Measurements from ENCODE around the gene PIF1.

The PIF1 gene

DNA sequence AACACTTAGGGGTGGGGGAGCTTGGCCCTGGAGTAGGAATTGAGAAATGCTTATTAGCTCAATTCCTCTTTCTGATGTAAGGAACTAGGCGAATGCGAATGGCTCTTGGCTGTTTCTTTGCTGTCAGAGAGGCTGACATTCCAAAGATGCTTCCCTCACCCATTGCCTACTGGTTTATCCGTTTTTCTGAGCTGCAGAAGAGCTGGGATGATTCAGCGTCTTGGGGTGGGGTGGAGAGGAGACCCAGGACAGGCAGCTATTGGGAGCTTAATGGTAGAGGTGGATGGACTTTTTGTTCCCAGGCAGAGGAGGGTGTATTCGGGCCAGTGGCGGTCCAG is 26.0 kb upstream of the PIF1 start:
- Histone ChIP-seq H2AFZ (ENCODE audit: low read depth) (no peak overlapping the region), H3K4me3 (IDR thresholded peaks at IDR 0.05; ENCODE audit: insufficient read depth, low read depth, low read length) (no peak overlapping the region), H3K27ac (no peak overlapping the region), H3K4me2 (no peak overlapping the region), H3K4me1 (ENCODE audit: low read depth, poor library complexity, severe bottlenecking) (peaks cover 2% of the 10 kb centered on the region), H3K9ac (no peak overlapping the region), H3K27me3 (ENCODE audit: insufficient read depth, low read depth) (no peaks in the 10 kb centered on the region), H4K20me1 (ENCODE audit: insufficient read depth) (no peaks in the 10 kb centered on the region), H3K79me2 (ENCODE audit: insufficient read depth, low read depth) (0 out of 2 replicates have a peak, but pooled peaks cover 6% of the 10 kb centered on the region), H3K36me3 (ENCODE audit: insufficient read depth) (no peaks in the 10 kb centered on the region)
- TF ChIP-seq, protein P1, sequence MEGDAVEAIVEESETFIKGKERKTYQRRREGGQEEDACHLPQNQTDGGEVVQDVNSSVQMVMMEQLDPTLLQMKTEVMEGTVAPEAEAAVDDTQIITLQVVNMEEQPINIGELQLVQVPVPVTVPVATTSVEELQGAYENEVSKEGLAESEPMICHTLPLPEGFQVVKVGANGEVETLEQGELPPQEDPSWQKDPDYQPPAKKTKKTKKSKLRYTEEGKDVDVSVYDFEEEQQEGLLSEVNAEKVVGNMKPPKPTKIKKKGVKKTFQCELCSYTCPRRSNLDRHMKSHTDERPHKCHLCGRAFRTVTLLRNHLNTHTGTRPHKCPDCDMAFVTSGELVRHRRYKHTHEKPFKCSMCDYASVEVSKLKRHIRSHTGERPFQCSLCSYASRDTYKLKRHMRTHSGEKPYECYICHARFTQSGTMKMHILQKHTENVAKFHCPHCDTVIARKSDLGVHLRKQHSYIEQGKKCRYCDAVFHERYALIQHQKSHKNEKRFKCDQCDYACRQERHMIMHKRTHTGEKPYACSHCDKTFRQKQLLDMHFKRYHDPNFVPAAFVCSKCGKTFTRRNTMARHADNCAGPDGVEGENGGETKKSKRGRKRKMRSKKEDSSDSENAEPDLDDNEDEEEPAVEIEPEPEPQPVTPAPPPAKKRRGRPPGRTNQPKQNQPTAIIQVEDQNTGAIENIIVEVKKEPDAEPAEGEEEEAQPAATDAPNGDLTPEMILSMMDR (conservative IDR thresholded peaks at IDR 0.05; ENCODE audit: low read depth, low read length) = no peak

DNA sequence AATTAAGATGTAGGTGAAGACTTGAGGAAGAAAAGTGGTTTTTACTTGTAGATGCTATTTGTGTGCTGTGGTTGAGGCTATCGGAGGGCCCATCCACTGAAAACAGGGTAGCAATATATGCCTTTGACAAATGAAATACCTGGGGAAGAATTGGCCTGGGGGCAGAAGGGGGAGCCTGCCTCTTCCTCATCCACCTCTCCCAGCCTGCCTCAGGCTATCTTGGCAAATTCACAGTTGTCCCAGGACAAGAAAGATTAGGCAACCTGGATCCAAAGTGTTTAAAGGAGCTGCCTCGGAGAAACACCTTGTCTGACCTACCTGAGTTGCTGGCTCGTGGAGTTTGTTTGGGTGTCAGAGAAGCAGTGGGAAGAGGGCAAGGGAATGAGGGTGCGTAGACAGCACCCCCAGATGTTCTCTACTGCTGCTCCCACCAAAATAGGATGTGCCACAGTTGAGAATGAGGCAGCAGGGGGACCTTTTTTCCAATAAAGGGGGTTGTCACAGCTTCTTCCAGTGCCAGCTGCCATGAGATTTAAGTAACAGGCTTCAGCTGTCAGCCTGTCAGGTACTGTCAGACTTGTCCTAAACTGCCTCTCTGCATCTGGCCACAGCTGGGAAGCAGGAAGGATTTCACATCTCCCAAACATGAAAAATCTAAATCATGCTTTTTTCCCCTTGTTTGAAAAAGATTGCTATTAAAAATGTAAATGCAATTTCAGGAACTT is 25.5 kb upstream of the PIF1 start:
- Histone ChIP-seq H3K36me3 (ENCODE audit: insufficient read depth) (no peaks in the 10 kb centered on the region), H3K4me3 (IDR thresholded peaks at IDR 0.05; ENCODE audit: insufficient read depth, low read depth, low read length) (no peak overlapping the region), H3K79me2 (ENCODE audit: insufficient read depth, low read depth) (0 out of 2 replicates have a peak, but pooled peaks cover 6% of the 10 kb centered on the region), H3K4me2 (no peak overlapping the region), H3K4me1 (ENCODE audit: low read depth, poor library complexity, severe bottlenecking) (peaks cover 4% of the 10 kb centered on the region), H4K20me1 (ENCODE audit: insufficient read depth) (no peaks in the 10 kb centered on the region), H3K27ac (no peak overlapping the region), H3K9ac (no peak overlapping the region), H3K27me3 (ENCODE audit: insufficient read depth, low read depth) (no peaks in the 10 kb centered on the region), H2AFZ (ENCODE audit: low read depth) (no peak overlapping the region)
- TF ChIP-seq, protein P1 (conservative IDR thresholded peaks at IDR 0.05; ENCODE audit: low read depth, low read length) = no peak

DNA sequence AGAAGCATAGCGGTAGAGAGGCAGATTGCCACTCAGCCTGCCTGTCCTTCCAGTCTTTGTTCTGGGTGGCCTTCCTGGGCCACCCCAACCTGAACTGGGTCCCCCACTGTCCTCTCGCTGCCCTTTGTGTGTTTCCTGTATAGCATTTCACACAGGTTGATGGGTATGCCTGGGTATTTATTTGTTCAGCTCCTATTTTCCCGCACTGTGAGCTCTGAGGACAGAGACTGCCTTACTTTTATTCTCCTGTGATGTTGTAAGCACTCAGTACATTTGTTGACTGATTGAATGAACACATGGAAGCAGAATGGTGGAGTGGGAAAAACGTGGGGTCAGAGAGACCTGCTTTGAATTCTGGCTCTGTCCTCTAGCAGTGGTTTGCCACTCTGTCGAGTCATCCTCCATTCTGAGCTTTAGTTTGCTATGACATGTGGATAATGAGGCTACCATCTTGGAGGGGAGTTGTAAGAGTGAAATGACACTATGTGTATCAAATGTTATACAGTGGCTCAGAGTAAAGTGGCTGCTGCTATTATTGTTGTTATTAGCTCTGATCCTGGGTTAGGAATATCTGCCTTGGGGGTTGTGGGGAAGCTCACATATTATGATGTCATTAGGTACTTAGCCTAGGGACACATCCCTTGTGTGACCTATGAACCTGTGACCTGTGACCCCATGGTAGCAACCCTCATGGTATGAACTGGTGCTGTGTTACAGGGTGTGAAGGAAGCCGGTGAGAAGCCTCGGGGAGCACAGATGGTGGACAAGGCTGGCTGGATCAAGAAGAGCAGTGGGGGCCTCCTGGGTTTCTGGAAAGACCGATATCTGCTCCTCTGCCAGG is 22.6 kb upstream of the PIF1 start:
- Histone ChIP-seq H3K79me2 (ENCODE audit: insufficient read depth, low read depth) (peaks cover 6% of the 10 kb centered on the region; the same call in 1 of the 2 replicates), H3K9ac (no peak overlapping the region), H3K27ac (no peak overlapping the region), H3K36me3 (ENCODE audit: insufficient read depth) (no peaks in the 10 kb centered on the region), H3K27me3 (ENCODE audit: insufficient read depth, low read depth) (no peaks in the 10 kb centered on the region), H3K4me1 (ENCODE audit: low read depth, poor library complexity, severe bottlenecking) (peaks cover 32% of the 10 kb centered on the region), H3K4me2 (no peak overlapping the region), H4K20me1 (ENCODE audit: insufficient read depth) (no peaks in the 10 kb centered on the region), H3K4me3 (IDR thresholded peaks at IDR 0.05; ENCODE audit: insufficient read depth, low read depth, low read length) (no peak overlapping the region), H2AFZ (ENCODE audit: low read depth) (no peak overlapping the region)
- TF ChIP-seq, protein P1 (conservative IDR thresholded peaks at IDR 0.05; ENCODE audit: low read depth, low read length) = no peak

DNA sequence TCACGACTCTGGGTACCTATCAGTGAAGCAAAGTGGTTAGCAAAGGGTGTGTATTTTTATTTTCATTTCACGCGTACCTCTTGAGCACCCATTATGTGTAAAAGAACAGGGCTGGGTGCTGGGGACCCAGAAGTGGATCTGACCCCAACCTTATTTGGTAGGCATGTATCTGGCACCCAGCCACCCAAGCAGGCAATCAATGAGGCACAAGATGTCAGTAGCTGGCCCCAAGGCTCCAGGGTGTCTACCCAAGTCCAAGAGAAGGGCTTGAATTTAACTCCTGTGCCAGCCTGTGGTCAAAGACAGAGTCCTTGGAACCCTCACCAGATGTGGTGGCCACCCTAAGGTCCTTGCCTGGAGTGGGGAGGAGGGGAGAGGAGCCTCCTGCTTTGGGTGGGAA is 22.0 kb upstream of the PIF1 start:
- Histone ChIP-seq H3K79me2 (ENCODE audit: insufficient read depth, low read depth) (peaks cover 10% of the 10 kb centered on the region; the same call in 1 of the 2 replicates), H2AFZ (ENCODE audit: low read depth) (no peak overlapping the region), H3K4me3 (IDR thresholded peaks at IDR 0.05; ENCODE audit: insufficient read depth, low read depth, low read length) (no peak overlapping the region), H3K4me1 (ENCODE audit: low read depth, poor library complexity, severe bottlenecking) (peaks cover 38% of the 10 kb centered on the region), H3K36me3 (ENCODE audit: insufficient read depth) (no peaks in the 10 kb centered on the region), H4K20me1 (ENCODE audit: insufficient read depth) (no peaks in the 10 kb centered on the region), H3K4me2 (no peak overlapping the region), H3K27me3 (ENCODE audit: insufficient read depth, low read depth) (no peaks in the 10 kb centered on the region), H3K27ac (no peak overlapping the region), H3K9ac (no peak overlapping the region)
- TF ChIP-seq, protein P1 (conservative IDR thresholded peaks at IDR 0.05; ENCODE audit: low read depth, low read length) = no peak
